ENCODE measurements around the gene GMDS. TPM values are rescaled to one million over a fixed set of nuclear protein-coding genes. Genes with fewer than 3 reads are reported as not detected.

Gene GMDS
- total RNA-seq, 3 donors from 2014 or later (not counting 1 experiment from before 2014, with no cell fraction given) = 23.6 to 31.0 (median 26.4) TPM

- H3K36me3 ChIP-seq (ENCODE audit: control insufficient read depth, insufficient read depth, low read length) = peaks cover 7% of the 10 kb centered on the region
Measured at GRCh38 chr6:2274981-2275891, 29.8 kb upstream of the GMDS start.

GRCh38 chr6:2272696-2273095 is 27.3 kb upstream of the GMDS start:
- 97% methylated on average over 3 of the region's 3 CpGs for WGBS (ENCODE audit: insufficient coverage)
- no peak for DNase-seq
- H3K27ac ChIP-seq (ENCODE audit: low read length) = no peak overlapping the region
- H3K4me1 ChIP-seq (ENCODE audit: control insufficient read depth, insufficient read depth, low read length) = no peaks in the 10 kb centered on the region
- H3K9me3 ChIP-seq (ENCODE audit: control insufficient read depth, insufficient read depth, low read length) = no peaks in the 10 kb centered on the region
- H3K4me3 Mint-ChIP-seq = no peak overlapping the region
- H3K4me3 ChIP-seq (ENCODE audit: low read length) = no peak overlapping the region
- no peaks in the 10 kb centered on the region for H3K27me3 Mint-ChIP-seq (ENCODE audit: low read depth in 2 of 2)
- no peaks in the 10 kb centered on the region for H3K27me3 ChIP-seq (ENCODE audit: control insufficient read depth, insufficient read depth, low read length)
- intact Hi-C loops (cut with micrococcal nuclease) = no loop called here
- ATAC-seq = no peak
- peaks cover 16% of the 10 kb centered on the region for H3K36me3 Mint-ChIP-seq
- H3K9me3 Mint-ChIP-seq = no peaks in the 10 kb centered on the region
- H3K4me1 Mint-ChIP-seq = peaks cover 0 to 12% of the 10 kb centered on the region in 2 donors
- H3K27ac Mint-ChIP-seq = no peak overlapping the region
- TF ChIP-seq CTCF (IDR thresholded peaks at IDR 0.05) = no peak
- peaks cover 7% of the 10 kb centered on the region for H3K36me3 ChIP-seq (ENCODE audit: control insufficient read depth, insufficient read depth, low read length)

More at GRCh38 chr6:2274981-2275891, 29.8 kb upstream of the GMDS start:
- peaks cover 0 to 5% of the 10 kb centered on the region in 2 donors for H3K4me1 Mint-ChIP-seq
- no peak overlapping the region for H3K4me3 ChIP-seq (ENCODE audit: low read length)
- DNase-seq (no peak), ATAC-seq (no peak)
- intact Hi-C loops (cut with micrococcal nuclease) = no loop called here
- H3K4me1 ChIP-seq (ENCODE audit: control insufficient read depth, insufficient read depth, low read length) = no peaks in the 10 kb centered on the region
- no peaks in the 10 kb centered on the region for H3K9me3 ChIP-seq (ENCODE audit: control insufficient read depth, insufficient read depth, low read length)
- H3K27ac Mint-ChIP-seq = peak overlapping the region in 1 of 2 donors; percentile 26
- H3K27ac ChIP-seq (ENCODE audit: low read length) = no peak overlapping the region
- H3K27me3 ChIP-seq (ENCODE audit: control insufficient read depth, insufficient read depth, low read length) = no peaks in the 10 kb centered on the region
- no peak for TF ChIP-seq CTCF (IDR thresholded peaks at IDR 0.05)
- H3K9me3 Mint-ChIP-seq = peaks cover 0 to 3% of the 10 kb centered on the region in 2 donors
- no peaks in the 10 kb centered on the region for H3K27me3 Mint-ChIP-seq (ENCODE audit: low read depth in 2 of 2)
- no peak overlapping the region for H3K4me3 Mint-ChIP-seq
- peaks cover 28% of the 10 kb centered on the region for H3K36me3 Mint-ChIP-seq
- 93% methylated on average over 5 of the region's 8 CpGs for WGBS (ENCODE audit: insufficient coverage)

- Mint-ChIP-seq H3K4me3 (no peak overlapping the region), H3K4me1 (peaks cover 0 to 17% of the 10 kb centered on the region in 2 donors), H3K27ac (no peak overlapping the region), H3K36me3 (peaks cover 10% of the 10 kb centered on the region), H3K9me3 (no peaks in the 10 kb centered on the region), H3K27me3 (ENCODE audit: low read depth in 2 of 2) (no peaks in the 10 kb centered on the region)
- Histone ChIP-seq H3K36me3 (ENCODE audit: control insufficient read depth, insufficient read depth, low read length) (peaks cover 7% of the 10 kb centered on the region), H3K9me3 (ENCODE audit: control insufficient read depth, insufficient read depth, low read length) (no peaks in the 10 kb centered on the region), H3K27ac (ENCODE audit: low read length) (no peak overlapping the region), H3K27me3 (ENCODE audit: control insufficient read depth, insufficient read depth, low read length) (no peaks in the 10 kb centered on the region), H3K4me1 (ENCODE audit: control insufficient read depth, insufficient read depth, low read length) (no peaks in the 10 kb centered on the region), H3K4me3 (ENCODE audit: low read length) (no peak overlapping the region)
- no peak for DNase-seq
- no peak for TF ChIP-seq CTCF (IDR thresholded peaks at IDR 0.05)
- no peak for ATAC-seq
- intact Hi-C loops (cut with micrococcal nuclease) = no loop called here
- 95% methylated on average over 3 of the region's 3 CpGs for WGBS (ENCODE audit: insufficient coverage)
Measured at GRCh38 chr6:2270054-2270453, 24.6 kb upstream of the GMDS start.
